8988T (cell line): ENCODE measurements around the gene USP12.
"Not testable (repeated sequence)": the region's sequence is repeated elsewhere in the genome, so short reads cannot be mapped to it uniquely, and the experiment has no call there.

ENCODE experiments used
- DNase-seq: peaks from one replicate; pipeline ENCODE4 v3.0.0; 2011

USP12 gene

GRCh38 chr13:27118428-27119054 is 53.1 kb downstream of the USP12 start:
- no peak for DNase-seq

GRCh38 chr13:27117952-27118351 is 53.7 kb downstream of the USP12 start:
- no peak for DNase-seq

- DNase-seq = no peak
Observed at GRCh38 chr13:27117158-27117557, 54.5 kb downstream of the USP12 start.

- DNase-seq = no peak
Observed at GRCh38 chr13:27113436-27113835, 58.2 kb downstream of the USP12 start.

GRCh38 chr13:27112006-27112405 is 59.6 kb downstream of the USP12 start:
- DNase-seq = no peak

- no peak for DNase-seq
Observed at GRCh38 chr13:27110056-27110746, 61.4 kb downstream of the USP12 start.

GRCh38 chr13:27106144-27106543 is 65.5 kb downstream of the USP12 start:
- DNase-seq = no peak

GRCh38 chr13:27104606-27105005 is 67.0 kb downstream of the USP12 start:
- no peak for DNase-seq

- DNase-seq = no peak
Observed at GRCh38 chr13:27101847-27102246, 69.8 kb downstream of the USP12 start.

GRCh38 chr13:27101289-27101688 is 70.3 kb downstream of the USP12 start:
- no peak for DNase-seq

GRCh38 chr13:27097691-27098090 is 73.9 kb downstream of the USP12 start:
- DNase-seq = no peak

- DNase-seq = no peak
Observed at GRCh38 chr13:27091451-27091850, 80.2 kb downstream of the USP12 start.

GRCh38 chr13:27088619-27089018 is 83.0 kb downstream of the USP12 start:
- DNase-seq = no peak

GRCh38 chr13:27086599-27087265 is 84.9 kb downstream of the USP12 start:
- no peak for DNase-seq

GRCh38 chr13:27083183-27083582 is 88.4 kb downstream of the USP12 start:
- DNase-seq = no peak

GRCh38 chr13:27081893-27082679 is 89.5 kb downstream of the USP12 start:
- no peak for DNase-seq

GRCh38 chr13:27080018-27080948 is 91.3 kb downstream of the USP12 start:
- no peak for DNase-seq

- no peak for DNase-seq
Observed at GRCh38 chr13:27079421-27079958, 92.1 kb downstream of the USP12 start.

GRCh38 chr13:27077451-27077850 is 94.2 kb downstream of the USP12 start:
- DNase-seq = no peak

- DNase-seq = no peak
Observed at GRCh38 chr13:27076421-27076820, 95.2 kb downstream of the USP12 start.

- no peak for DNase-seq
Observed at GRCh38 chr13:27073186-27073585, 98.4 kb downstream of the USP12 start.

GRCh38 chr13:27066123-27066522 is 105.5 kb downstream of the USP12 start:
- DNase-seq = not testable (repeated sequence)
